Thyroid gland (tissue), 4 donors: ENCODE results near the gene SEMA4D.

ENCODE experiments used
- POLR2A ChIP-seq, 2 donors: fragments of 450-650 bp; IDR thresholded peaks; one replicate each; pipeline ENCODE4 v1.6.1; 2017; ENCODE audit warnings: antibody characterized with exemption in 2 of 2, mild to moderate bottlenecking in 2 of 2, moderate library complexity in 1 of 2
- TF ChIP-seq, protein P1 (sequence below), 6 experiments: fragments of 200-600 bp in 3 of 6; fragments of 450-650 bp in 3 of 6; sonication (generic) in 3 of 6; IDR thresholded peaks; one replicate each; pipeline ENCODE4 v1.5.1; 2016 to 2019; ENCODE audit warnings: antibody characterized with exemption in 6 of 6, mild to moderate bottlenecking in 2 of 6, inconsistent platforms in 1 of 6, moderate library complexity in 1 of 6

- TF ChIP-seq POLR2A (IDR thresholded peaks at IDR 0.05): no peak
- TF ChIP-seq, protein P1, sequence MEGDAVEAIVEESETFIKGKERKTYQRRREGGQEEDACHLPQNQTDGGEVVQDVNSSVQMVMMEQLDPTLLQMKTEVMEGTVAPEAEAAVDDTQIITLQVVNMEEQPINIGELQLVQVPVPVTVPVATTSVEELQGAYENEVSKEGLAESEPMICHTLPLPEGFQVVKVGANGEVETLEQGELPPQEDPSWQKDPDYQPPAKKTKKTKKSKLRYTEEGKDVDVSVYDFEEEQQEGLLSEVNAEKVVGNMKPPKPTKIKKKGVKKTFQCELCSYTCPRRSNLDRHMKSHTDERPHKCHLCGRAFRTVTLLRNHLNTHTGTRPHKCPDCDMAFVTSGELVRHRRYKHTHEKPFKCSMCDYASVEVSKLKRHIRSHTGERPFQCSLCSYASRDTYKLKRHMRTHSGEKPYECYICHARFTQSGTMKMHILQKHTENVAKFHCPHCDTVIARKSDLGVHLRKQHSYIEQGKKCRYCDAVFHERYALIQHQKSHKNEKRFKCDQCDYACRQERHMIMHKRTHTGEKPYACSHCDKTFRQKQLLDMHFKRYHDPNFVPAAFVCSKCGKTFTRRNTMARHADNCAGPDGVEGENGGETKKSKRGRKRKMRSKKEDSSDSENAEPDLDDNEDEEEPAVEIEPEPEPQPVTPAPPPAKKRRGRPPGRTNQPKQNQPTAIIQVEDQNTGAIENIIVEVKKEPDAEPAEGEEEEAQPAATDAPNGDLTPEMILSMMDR (IDR thresholded peaks at IDR 0.05): no peak
These were observed 172.2 kb downstream of the SEMA4D start for GRCh38 chr9:89325733-89326132.
